Stomach (tissue), 4 donors: ENCODE data around the gene IRF5.

Experiments used
- EP300 ChIP-seq: sonication (generic); formaldehyde crosslinking; IDR thresholded peaks from one replicate; pipeline ENCODE4 v1.6.1; 2017; ENCODE audit warnings: antibody characterized with exemption
- POLR2A ChIP-seq, 4 donors: fragments of 450-650 bp; IDR thresholded peaks; one replicate each; pipeline ENCODE4 v1.6.1; 2016; ENCODE audit warnings: antibody characterized with exemption in 4 of 4, control low read depth in 2 of 4, mild to moderate bottlenecking in 1 of 4, moderate library complexity in 1 of 4

DNA sequence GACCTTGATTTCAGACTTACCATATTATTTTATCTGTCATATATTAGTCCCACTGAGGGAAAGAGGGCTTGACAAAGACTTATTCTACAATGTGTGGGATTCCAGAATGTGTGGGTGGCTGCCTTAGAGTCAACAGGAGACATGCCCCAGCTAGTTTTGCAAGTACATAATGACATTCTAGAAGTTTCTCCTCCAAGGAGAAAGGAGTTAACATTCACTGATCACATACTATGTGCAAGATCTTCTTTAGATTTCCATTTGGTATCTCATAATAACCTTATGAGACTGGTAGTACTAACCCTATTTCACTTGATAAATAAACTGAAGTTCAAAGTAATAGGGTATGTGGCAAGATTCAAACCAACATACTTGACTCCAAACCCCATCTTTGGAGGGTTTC lies 25.2 kb downstream of the IRF5 start:
- no peak for TF ChIP-seq EP300
- TF ChIP-seq POLR2A (IDR thresholded peaks at IDR 0.05): no peak
